Skeletal muscle tissue (tissue), 4 donors: ENCODE results near the gene SLC29A3. TPM values are rescaled to one million over a fixed set of nuclear protein-coding genes. Genes with fewer than 3 reads are reported as not detected.

Experiments
- H3K27ac ChIP-seq: one replicate; pipeline ENCODE4 v1.7.0; 2013; ENCODE audit warnings: mild to moderate bottlenecking, low read depth, low read length, inconsistent platforms
- H3K27me3 ChIP-seq, 3 donors: one replicate each; pipeline ENCODE4 v1.7.0; 2013; ENCODE audit warnings: low read length in 3 of 3; ENCODE audit not compliant: control insufficient read depth in 3 of 3, insufficient read depth in 3 of 3
- H3K36me3 ChIP-seq, 3 donors: one replicate each; pipeline ENCODE4 v1.7.0; 2013; ENCODE audit warnings: low read length in 3 of 3; ENCODE audit not compliant: control insufficient read depth in 3 of 3, insufficient read depth in 3 of 3
- H3K4me1 ChIP-seq, 3 donors: one replicate each; pipeline ENCODE4 v1.7.0; 2013; ENCODE audit warnings: low read length in 3 of 3, mild to moderate bottlenecking in 3 of 3; ENCODE audit not compliant: control insufficient read depth in 3 of 3, insufficient read depth in 3 of 3
- H3K4me3 ChIP-seq, 3 donors: one replicate each; pipeline ENCODE4 v1.7.0; 2013; ENCODE audit warnings: low read length in 3 of 3
- H3K9ac ChIP-seq, 3 donors: one replicate each; pipeline ENCODE4 v1.7.0; 2013; ENCODE audit warnings: low read length in 3 of 3, mild to moderate bottlenecking in 3 of 3, moderate library complexity in 2 of 3, low read depth in 1 of 3
- H3K9me3 ChIP-seq, 3 donors: one replicate each; pipeline ENCODE4 v1.7.0; 2013; ENCODE audit warnings: low read length in 3 of 3; ENCODE audit not compliant: control insufficient read depth in 3 of 3
- total RNA-seq: library from RNA; depleted of rRNA; stranded (reverse); fragments of >200 nt; gene quantifications from one replicate; pipeline ENCODE4 v1.2.3, GENCODE V29; 2014
- donor health status: Osteomylitis.

The SLC29A3 gene
- total RNA-seq, 1 donor from 2014 or later, result 1.0 TPM

- H3K9me3 ChIP-seq, result no peaks in the 10 kb centered on the region
- H3K36me3 ChIP-seq, result peaks cover 9 to 11% (median 9%) of the 10 kb centered on the region in 3 donors
These were observed 21.7 kb upstream of the SLC29A3 start for GRCh38 chr10:71297343-71297742.

GRCh38 chr10:71299071-71299785, 19.8 kb upstream of the SLC29A3 start:
- Histone ChIP-seq H3K36me3 (peaks cover 9 to 10% (median 9%) of the 10 kb centered on the region in 3 donors), H3K27ac (no peak overlapping the region), H3K27me3 (no peaks in the 10 kb centered on the region), H3K9ac (no peak overlapping the region), H3K4me3 (no peak overlapping the region), H3K9me3 (no peaks in the 10 kb centered on the region), H3K4me1 (peaks cover 0 to 7% (median 5%) of the 10 kb centered on the region in 3 donors)

More at GRCh38 chr10:71297343-71297742, 21.7 kb upstream of the SLC29A3 start:
- no peak overlapping the region for H3K27ac ChIP-seq
- H3K27me3 ChIP-seq, result no peaks in the 10 kb centered on the region
- H3K4me3 ChIP-seq, result no peak overlapping the region
- no peak overlapping the region for H3K9ac ChIP-seq
- H3K4me1 ChIP-seq, result peaks cover 0 to 5% (median 4%) of the 10 kb centered on the region in 3 donors

GRCh38 chr10:71300555-71301370, 18.3 kb upstream of the SLC29A3 start:
- Histone ChIP-seq H3K27me3 (no peaks in the 10 kb centered on the region), H3K36me3 (peaks cover 3 to 9% (median 4%) of the 10 kb centered on the region in 3 donors), H3K4me1 (peaks cover 0 to 7% (median 5%) of the 10 kb centered on the region in 3 donors)

GRCh38 chr10:71301371-71301916, 17.6 kb upstream of the SLC29A3 start:
- no peak overlapping the region for H3K27ac ChIP-seq
- peaks cover 0 to 9% (median 4%) of the 10 kb centered on the region in 3 donors for H3K36me3 ChIP-seq
- H3K9ac ChIP-seq, result no peak overlapping the region
- peaks cover 0 to 7% (median 5%) of the 10 kb centered on the region in 3 donors for H3K4me1 ChIP-seq
- H3K9me3 ChIP-seq, result no peaks in the 10 kb centered on the region
- no peak overlapping the region for H3K4me3 ChIP-seq
- H3K27me3 ChIP-seq, result no peaks in the 10 kb centered on the region

More at GRCh38 chr10:71300555-71301370, 18.3 kb upstream of the SLC29A3 start:
- H3K4me3 ChIP-seq, result no peak overlapping the region
- no peak overlapping the region for H3K27ac ChIP-seq
- no peaks in the 10 kb centered on the region for H3K9me3 ChIP-seq
- no peak overlapping the region for H3K9ac ChIP-seq

GRCh38 chr10:71302451-71302850, 16.6 kb upstream of the SLC29A3 start:
- peaks cover 0 to 9% (median 4%) of the 10 kb centered on the region in 3 donors for H3K36me3 ChIP-seq

GRCh38 chr10:71302874-71303568, 16.0 kb upstream of the SLC29A3 start:
- no peak overlapping the region for H3K9ac ChIP-seq
- H3K27ac ChIP-seq, result no peak overlapping the region
- no peak overlapping the region for H3K4me3 ChIP-seq
- peaks cover 0 to 6% (median under 1%) of the 10 kb centered on the region in 3 donors for H3K36me3 ChIP-seq
- peaks cover 0 to 7% (median 5%) of the 10 kb centered on the region in 3 donors for H3K4me1 ChIP-seq
- H3K9me3 ChIP-seq, result no peaks in the 10 kb centered on the region
- H3K27me3 ChIP-seq, result no peaks in the 10 kb centered on the region

More at GRCh38 chr10:71302451-71302850, 16.6 kb upstream of the SLC29A3 start:
- Histone ChIP-seq H3K9me3 (no peaks in the 10 kb centered on the region), H3K27me3 (no peaks in the 10 kb centered on the region), H3K27ac (no peak overlapping the region), H3K4me1 (peaks cover 0 to 7% (median 5%) of the 10 kb centered on the region in 3 donors), H3K4me3 (no peak overlapping the region), H3K9ac (no peak overlapping the region)

GRCh38 chr10:71303569-71303907, 15.5 kb upstream of the SLC29A3 start:
- H3K36me3 ChIP-seq, result peaks cover 0 to 4% (median 0%) of the 10 kb centered on the region in 3 donors
- no peak overlapping the region for H3K4me3 ChIP-seq
- no peak overlapping the region for H3K9ac ChIP-seq
- H3K27me3 ChIP-seq, result peaks cover 0 to 3% (median 0%) of the 10 kb centered on the region in 3 donors
- H3K9me3 ChIP-seq, result no peaks in the 10 kb centered on the region
- H3K4me1 ChIP-seq, result peaks cover 0 to 10% (median 5%) of the 10 kb centered on the region in 3 donors
- H3K27ac ChIP-seq, result no peak overlapping the region

GRCh38 chr10:71304914-71305313, 14.1 kb upstream of the SLC29A3 start:
- H3K9me3 ChIP-seq, result no peaks in the 10 kb centered on the region
- H3K4me1 ChIP-seq, result peaks cover 0 to 8% (median 0%) of the 10 kb centered on the region in 3 donors
- H3K36me3 ChIP-seq, result no peaks in the 10 kb centered on the region
- H3K4me3 ChIP-seq, result no peak overlapping the region
- peaks cover 0 to 3% (median 0%) of the 10 kb centered on the region in 3 donors for H3K27me3 ChIP-seq
- H3K27ac ChIP-seq, result no peak overlapping the region
- H3K9ac ChIP-seq, result no peak overlapping the region

- Histone ChIP-seq H3K9me3 (no peaks in the 10 kb centered on the region), H3K4me3 (no peak overlapping the region), H3K27me3 (peaks cover 0 to 3% (median 3%) of the 10 kb centered on the region in 3 donors), H3K27ac (no peak overlapping the region), H3K9ac (no peak overlapping the region), H3K4me1 (peaks cover 0 to 8% (median 0%) of the 10 kb centered on the region in 3 donors), H3K36me3 (no peaks in the 10 kb centered on the region)
These were observed 12.1 kb upstream of the SLC29A3 start for GRCh38 chr10:71306979-71307378.
